ENCODE data around the gene TOX4. TPM values are rescaled to one million over a fixed set of nuclear protein-coding genes. Genes with fewer than 3 reads are reported as not detected.
A peak's percentile ranks its signal among the peaks of the same experiment; 100 is the strongest.

Gene TOX4
- total and polyA plus RNA-seq, 9 donors: 24.7 to 46.3 (median 39.8) TPM

- Histone ChIP-seq H3K27ac (ENCODE audit: low read length) (peak overlapping the region; percentile 97), H3K9me3 (replicated peaks; ENCODE audit: control insufficient read depth, low read depth, low read length) (no peaks in the 10 kb centered on the region), H3K27me3 (ENCODE audit: control insufficient read depth, insufficient read depth, low read length) (no peaks in the 10 kb centered on the region), H3K4me1 (ENCODE audit: control insufficient read depth, insufficient read depth, low read length) (peaks cover 11% of the 10 kb centered on the region), H3K36me3 (ENCODE audit: control insufficient read depth, insufficient read depth, low read length) (no peaks in the 10 kb centered on the region), H3K4me3 (ENCODE audit: low read length) (peak overlapping the region; percentile 97)
- DNase-seq: no peak
- WGBS (ENCODE audit: insufficient coverage): 36% methylated on average over 5 of the region's 15 CpGs
These were observed 22.0 kb upstream of the TOX4 start for GRCh38 chr14:21454843-21455544.

GRCh38 chr14:21455592-21455911 is 21.4 kb upstream of the TOX4 start:
- H3K27ac ChIP-seq (ENCODE audit: low read length): peak overlapping the region; percentile 97
- whole genome bisulfite sequencing (ENCODE audit: insufficient coverage): 0% methylated on average over 1 of the region's 17 CpGs

GRCh38 chr14:21455912-21456667 is 20.9 kb upstream of the TOX4 start, which contains the start of gene CHD8:
CHD8 (minus strand) TSS chr14:21456123; CDS start chr14:21431643, 24,480 bp downstream.
- WGBS (ENCODE audit: insufficient coverage): 0% methylated on average over 17 of the region's 36 CpGs
- Histone ChIP-seq H3K9me3 (replicated peaks; ENCODE audit: control insufficient read depth, low read depth, low read length) (no peaks in the 10 kb centered on the region), H3K27me3 (ENCODE audit: control insufficient read depth, insufficient read depth, low read length) (no peaks in the 10 kb centered on the region), H3K27ac (ENCODE audit: low read length) (peak within 1 kb of the TSS; percentile 99), H3K4me1 (ENCODE audit: control insufficient read depth, insufficient read depth, low read length) (peaks cover 11% of the 10 kb centered on the region), H3K4me3 (ENCODE audit: low read length) (peak within 1 kb of the TSS; percentile 97), H3K36me3 (ENCODE audit: control insufficient read depth, insufficient read depth, low read length) (peaks cover 7% of the 10 kb centered on the region)
- DNase-seq: peak; percentile 100

More at GRCh38 chr14:21455592-21455911, 21.4 kb upstream of the TOX4 start:
- no peak for DNase-seq
- no peaks in the 10 kb centered on the region for H3K9me3 ChIP-seq (replicated peaks; ENCODE audit: control insufficient read depth, low read depth, low read length)
- no peaks in the 10 kb centered on the region for H3K27me3 ChIP-seq (ENCODE audit: control insufficient read depth, insufficient read depth, low read length)
- peaks cover 1% of the 10 kb centered on the region for H3K36me3 ChIP-seq (ENCODE audit: control insufficient read depth, insufficient read depth, low read length)
- peaks cover 11% of the 10 kb centered on the region for H3K4me1 ChIP-seq (ENCODE audit: control insufficient read depth, insufficient read depth, low read length)
- H3K4me3 ChIP-seq (ENCODE audit: low read length): peak overlapping the region; percentile 97

- DNase-seq: peak; percentile 53
- Histone ChIP-seq H3K9me3 (replicated peaks; ENCODE audit: control insufficient read depth, low read depth, low read length) (no peaks in the 10 kb centered on the region), H3K4me3 (ENCODE audit: low read length) (no peak overlapping the region), H3K4me1 (ENCODE audit: control insufficient read depth, insufficient read depth, low read length) (no peaks in the 10 kb centered on the region), H3K27me3 (ENCODE audit: control insufficient read depth, insufficient read depth, low read length) (no peaks in the 10 kb centered on the region), H3K27ac (ENCODE audit: low read length) (no peak overlapping the region), H3K36me3 (ENCODE audit: control insufficient read depth, insufficient read depth, low read length) (peaks cover 34% of the 10 kb centered on the region)
- WGBS (ENCODE audit: insufficient coverage): no CpG with 5 or more reads among the region's 1 CpG
These were observed 9.4 kb upstream of the TOX4 start for GRCh38 chr14:21467616-21468015.

GRCh38 chr14:21475767-21476522 is 1.1 kb upstream of the TOX4 start:
- Histone ChIP-seq H3K9me3 (replicated peaks; ENCODE audit: control insufficient read depth, low read depth, low read length) (no peaks in the 10 kb centered on the region), H3K27me3 (ENCODE audit: control insufficient read depth, insufficient read depth, low read length) (no peaks in the 10 kb centered on the region), H3K27ac (ENCODE audit: low read length) (peak overlapping the region; percentile 92), H3K4me1 (ENCODE audit: control insufficient read depth, insufficient read depth, low read length) (peaks cover 7% of the 10 kb centered on the region), H3K36me3 (ENCODE audit: control insufficient read depth, insufficient read depth, low read length) (peaks cover 10% of the 10 kb centered on the region), H3K4me3 (ENCODE audit: low read length) (peak overlapping the region; percentile 66)
- WGBS (ENCODE audit: insufficient coverage): no CpG with 5 or more reads among the region's 10 CpGs
- no peak for DNase-seq

- WGBS (ENCODE audit: insufficient coverage): 0% methylated on average over 15 of the region's 27 CpGs
- H3K27me3 ChIP-seq (ENCODE audit: control insufficient read depth, insufficient read depth, low read length): no peaks in the 10 kb centered on the region
- no peak for DNase-seq
- H3K27ac ChIP-seq (ENCODE audit: low read length): peak overlapping the region; percentile 92
- peaks cover 7% of the 10 kb centered on the region for H3K4me1 ChIP-seq (ENCODE audit: control insufficient read depth, insufficient read depth, low read length)
- H3K36me3 ChIP-seq (ENCODE audit: control insufficient read depth, insufficient read depth, low read length): peaks cover 10% of the 10 kb centered on the region
- H3K4me3 ChIP-seq (ENCODE audit: low read length): peak overlapping the region; percentile 66
- no peaks in the 10 kb centered on the region for H3K9me3 ChIP-seq (replicated peaks; ENCODE audit: control insufficient read depth, low read depth, low read length)
These were observed 471 bp upstream of the TOX4 start for GRCh38 chr14:21476523-21476924.

- Histone ChIP-seq H3K27me3 (ENCODE audit: control insufficient read depth, insufficient read depth, low read length) (no peaks in the 10 kb centered on the region), H3K4me3 (ENCODE audit: low read length) (no peak overlapping the region), H3K9me3 (replicated peaks; ENCODE audit: control insufficient read depth, low read depth, low read length) (no peaks in the 10 kb centered on the region), H3K4me1 (ENCODE audit: control insufficient read depth, insufficient read depth, low read length) (no peaks in the 10 kb centered on the region), H3K36me3 (ENCODE audit: control insufficient read depth, insufficient read depth, low read length) (peaks cover 35% of the 10 kb centered on the region), H3K27ac (ENCODE audit: low read length) (no peak overlapping the region)
- DNase-seq: no peak
- WGBS (ENCODE audit: insufficient coverage): no CpG with 5 or more reads among the region's 1 CpG
These were observed 9.7 kb downstream of the TOX4 start for GRCh38 chr14:21486640-21487087.

GRCh38 chr14:21494902-21495762 is 18.1 kb downstream of the TOX4 start:
- WGBS (ENCODE audit: insufficient coverage): no CpG with 5 or more reads among the region's 2 CpGs
- Histone ChIP-seq H3K27me3 (ENCODE audit: control insufficient read depth, insufficient read depth, low read length) (no peaks in the 10 kb centered on the region), H3K27ac (ENCODE audit: low read length) (no peak overlapping the region), H3K4me3 (ENCODE audit: low read length) (no peak overlapping the region), H3K4me1 (ENCODE audit: control insufficient read depth, insufficient read depth, low read length) (no peaks in the 10 kb centered on the region), H3K9me3 (replicated peaks; ENCODE audit: control insufficient read depth, low read depth, low read length) (no peaks in the 10 kb centered on the region), H3K36me3 (ENCODE audit: control insufficient read depth, insufficient read depth, low read length) (peaks cover 69% of the 10 kb centered on the region)
- DNase-seq: no peak

- Histone ChIP-seq H3K9me3 (replicated peaks; ENCODE audit: control insufficient read depth, low read depth, low read length) (no peaks in the 10 kb centered on the region), H3K4me1 (ENCODE audit: control insufficient read depth, insufficient read depth, low read length) (no peaks in the 10 kb centered on the region), H3K27me3 (ENCODE audit: control insufficient read depth, insufficient read depth, low read length) (no peaks in the 10 kb centered on the region), H3K4me3 (ENCODE audit: low read length) (no peak overlapping the region), H3K36me3 (ENCODE audit: control insufficient read depth, insufficient read depth, low read length) (peaks cover 69% of the 10 kb centered on the region), H3K27ac (ENCODE audit: low read length) (no peak overlapping the region)
- DNase-seq: no peak
- WGBS (ENCODE audit: insufficient coverage): 89% methylated on average over 1 of the region's 2 CpGs
These were observed 19.5 kb downstream of the TOX4 start for GRCh38 chr14:21496453-21496852.

Data from muscle of leg (tissue), 11 donors.